OCI-LY1 (cell line): ENCODE measurements around the gene DNAH8.

ENCODE experiments used
- H2AFZ ChIP-seq: fragments of 200-600 bp; sonication (generic), shearing (Covaris generic); 2 replicates; pipeline ENCODE4 v1.6.0; 2014; ENCODE audit warnings: antibody characterized with exemption, mild to moderate bottlenecking, low read length
- H3F3A ChIP-seq: fragments of 200-600 bp; sonication (generic), shearing (Covaris generic); 2 replicates; pipeline ENCODE4 v1.6.0; 2014; ENCODE audit warnings: mild to moderate bottlenecking, antibody characterized with exemption, low read length, moderate library complexity; ENCODE audit not compliant: insufficient read depth
- H3K27ac ChIP-seq: fragments of 200-600 bp; sonication (generic); 2 replicates; pipeline ENCODE4 v1.5.1; 2014; ENCODE audit warnings: low read length, mixed run types, mild to moderate bottlenecking, low read depth; ENCODE audit not compliant: poor library complexity, severe bottlenecking
- H3K27me3 ChIP-seq: fragments of 200-600 bp; sonication (generic); 2 replicates; pipeline ENCODE4 v1.6.0; 2014; ENCODE audit warnings: antibody characterized with exemption, mild to moderate bottlenecking, low read length, moderate library complexity; ENCODE audit not compliant: insufficient read depth
- H3K36me3 ChIP-seq: fragments of 200-600 bp; sonication (generic); 2 replicates; pipeline ENCODE4 v1.6.1; 2014; ENCODE audit warnings: mild to moderate bottlenecking, antibody characterized with exemption, low read length, moderate library complexity, mixed read lengths; ENCODE audit not compliant: insufficient read depth
- H3K4me1 ChIP-seq: fragments of 200-600 bp; sonication (generic); 2 replicates; pipeline ENCODE4 v1.5.1; 2014; ENCODE audit warnings: mild to moderate bottlenecking, low read length, moderate library complexity; ENCODE audit not compliant: insufficient read depth, severe bottlenecking
- H3K4me2 ChIP-seq: fragments of 200-600 bp; sonication (generic), shearing (Covaris generic); 2 replicates; pipeline ENCODE4 v1.6.1; 2014; ENCODE audit warnings: low read length
- H3K4me3 ChIP-seq: fragments of 200-600 bp; sonication (generic); 2 replicates; pipeline ENCODE4 v1.5.1; 2014; ENCODE audit warnings: low read length, low read depth, mild to moderate bottlenecking, mixed read lengths; ENCODE audit not compliant: poor library complexity, severe bottlenecking
- H3K79me2 ChIP-seq: fragments of 200-600 bp; shearing (Covaris generic); 2 replicates; pipeline ENCODE4 v1.6.1; 2016; ENCODE audit warnings: mixed run types, low read length, mixed read lengths; ENCODE audit not compliant: insufficient read depth
- H3K9ac ChIP-seq: fragments of 200-600 bp; sonication (generic), shearing (Covaris generic); 2 replicates; pipeline ENCODE4 v1.6.1; 2014; ENCODE audit warnings: mild to moderate bottlenecking, low read length, mixed read lengths
- H3K9me2 ChIP-seq: fragments of 200-600 bp; sonication (generic), shearing (Covaris generic); 2 replicates; pipeline ENCODE4 v1.6.1; 2014; ENCODE audit warnings: low read depth, mild to moderate bottlenecking, low read length, mixed read lengths
- H3K9me3 ChIP-seq: fragments of 200-600 bp; shearing (Covaris generic); 2 replicates; pipeline ENCODE4 v1.6.1; 2014; ENCODE audit warnings: low read length, mixed read lengths
- H4K20me1 ChIP-seq: fragments of 200-600 bp; sonication (generic), shearing (Covaris generic); 2 replicates; pipeline ENCODE4 v1.6.0; 2016; ENCODE audit warnings: mild to moderate bottlenecking, low read length; ENCODE audit not compliant: insufficient read depth
- EZH2 ChIP-seq: fragments of 200-600 bp; sonication (generic), shearing (Covaris generic); IDR thresholded peaks from 2 replicates; pipeline ENCODE4 v1.8.0; 2017; ENCODE audit warnings: borderline replicate concordance, mixed run types, mild to moderate bottlenecking, antibody characterized with exemption, low read length, moderate library complexity, mixed read lengths
- TF ChIP-seq, protein P1 (sequence below): fragments of 200-600 bp; sonication (generic), shearing (Covaris generic); IDR thresholded peaks from 2 replicates; pipeline ENCODE4 v1.5.1; 2017; ENCODE audit warnings: mild to moderate bottlenecking, antibody characterized with exemption, low read length, moderate library complexity, mixed read lengths

Gene DNAH8

DNA sequence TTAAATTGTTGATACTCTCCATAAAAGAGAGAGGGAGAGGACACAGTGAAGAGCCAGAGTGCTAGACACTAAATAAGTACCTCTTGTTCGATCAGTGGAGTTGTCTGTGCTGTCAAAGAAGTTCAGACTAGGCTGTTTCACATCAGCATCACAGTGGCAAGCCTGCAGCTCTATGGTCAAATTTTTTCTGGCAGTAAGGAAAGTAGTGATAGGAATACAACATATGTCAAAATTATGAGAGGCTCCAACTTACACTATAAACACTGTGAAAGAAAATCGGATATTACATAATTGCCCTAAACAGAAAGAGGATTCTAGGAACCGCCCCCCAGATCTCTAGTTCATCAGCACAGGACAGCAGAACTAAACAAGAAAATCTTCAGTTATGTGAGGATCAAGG, 23.1 kb downstream of the DNAH8 start:
- no peak overlapping the region for H3K9ac ChIP-seq
- TF ChIP-seq EZH2, result no peak
- TF ChIP-seq, protein P1, sequence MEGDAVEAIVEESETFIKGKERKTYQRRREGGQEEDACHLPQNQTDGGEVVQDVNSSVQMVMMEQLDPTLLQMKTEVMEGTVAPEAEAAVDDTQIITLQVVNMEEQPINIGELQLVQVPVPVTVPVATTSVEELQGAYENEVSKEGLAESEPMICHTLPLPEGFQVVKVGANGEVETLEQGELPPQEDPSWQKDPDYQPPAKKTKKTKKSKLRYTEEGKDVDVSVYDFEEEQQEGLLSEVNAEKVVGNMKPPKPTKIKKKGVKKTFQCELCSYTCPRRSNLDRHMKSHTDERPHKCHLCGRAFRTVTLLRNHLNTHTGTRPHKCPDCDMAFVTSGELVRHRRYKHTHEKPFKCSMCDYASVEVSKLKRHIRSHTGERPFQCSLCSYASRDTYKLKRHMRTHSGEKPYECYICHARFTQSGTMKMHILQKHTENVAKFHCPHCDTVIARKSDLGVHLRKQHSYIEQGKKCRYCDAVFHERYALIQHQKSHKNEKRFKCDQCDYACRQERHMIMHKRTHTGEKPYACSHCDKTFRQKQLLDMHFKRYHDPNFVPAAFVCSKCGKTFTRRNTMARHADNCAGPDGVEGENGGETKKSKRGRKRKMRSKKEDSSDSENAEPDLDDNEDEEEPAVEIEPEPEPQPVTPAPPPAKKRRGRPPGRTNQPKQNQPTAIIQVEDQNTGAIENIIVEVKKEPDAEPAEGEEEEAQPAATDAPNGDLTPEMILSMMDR, result no peak
- no peaks in the 10 kb centered on the region for H3F3A ChIP-seq
- H3K4me1 ChIP-seq, result no peaks in the 10 kb centered on the region
- H2AFZ ChIP-seq, result no peak overlapping the region
- no peak overlapping the region for H3K4me3 ChIP-seq
- no peaks in the 10 kb centered on the region for H3K9me2 ChIP-seq
- H3K9me3 ChIP-seq, result no peaks in the 10 kb centered on the region
- H3K27ac ChIP-seq, result no peak overlapping the region
- H4K20me1 ChIP-seq, result no peaks in the 10 kb centered on the region
- H3K79me2 ChIP-seq, result no peaks in the 10 kb centered on the region
- H3K4me2 ChIP-seq, result no peak overlapping the region
- no peaks in the 10 kb centered on the region for H3K36me3 ChIP-seq
- H3K27me3 ChIP-seq, result no peaks in the 10 kb centered on the region

DNA sequence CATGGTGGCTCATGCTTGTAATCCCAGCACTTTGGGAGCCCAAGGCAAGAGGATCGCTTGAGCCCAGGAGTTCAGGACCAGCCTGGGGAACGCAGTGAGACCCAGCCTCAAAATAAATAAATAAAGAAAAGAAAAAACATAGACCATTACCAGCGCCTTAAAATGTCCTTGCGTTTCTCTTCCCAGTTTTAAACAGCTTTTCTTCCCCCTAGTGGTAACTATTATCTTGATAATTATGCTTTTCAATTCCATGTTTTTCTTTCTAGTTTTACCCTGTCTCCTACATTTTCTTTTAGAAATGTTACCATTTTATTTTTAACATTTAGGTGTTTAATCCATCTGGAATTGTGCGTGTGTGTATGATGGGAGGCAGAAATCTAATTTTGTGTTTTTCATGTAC, 24.4 kb downstream of the DNAH8 start:
- Histone ChIP-seq H3K4me2 (no peak overlapping the region), H4K20me1 (no peaks in the 10 kb centered on the region), H2AFZ (no peak overlapping the region)

DNA sequence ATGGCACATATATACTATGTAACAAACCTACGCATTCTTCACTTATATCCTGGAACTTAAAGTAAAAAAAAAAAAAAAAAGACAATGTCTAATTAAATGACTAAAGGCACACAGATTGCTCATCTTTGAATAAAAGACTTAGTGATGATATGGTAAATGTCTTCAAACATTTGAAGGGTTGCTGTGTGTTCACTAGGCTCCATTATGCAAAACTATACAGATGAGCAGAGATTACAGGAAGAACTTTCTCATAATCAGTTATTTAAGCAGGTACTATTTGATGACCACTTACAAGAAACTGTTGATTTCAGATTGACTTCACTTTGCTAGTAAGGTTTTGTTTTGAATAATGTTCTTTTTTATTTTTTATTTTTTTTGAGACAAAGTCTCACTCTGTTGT, 34.4 kb downstream of the DNAH8 start:
- Histone ChIP-seq H3K9me2 (no peaks in the 10 kb centered on the region), H3K27me3 (no peaks in the 10 kb centered on the region), H3K4me2 (no peak overlapping the region), H2AFZ (no peak overlapping the region), H4K20me1 (no peaks in the 10 kb centered on the region), H3K9ac (no peak overlapping the region), H3K36me3 (no peaks in the 10 kb centered on the region), H3K4me1 (no peaks in the 10 kb centered on the region), H3K27ac (no peak overlapping the region), H3K9me3 (no peaks in the 10 kb centered on the region), H3K4me3 (no peak overlapping the region), H3F3A (no peaks in the 10 kb centered on the region), H3K79me2 (no peaks in the 10 kb centered on the region)
- TF ChIP-seq EZH2, result no peak
- TF ChIP-seq, protein P1, result no peak

More for the DNA sequence above, 24.4 kb downstream of the DNAH8 start:
- Histone ChIP-seq H3F3A (no peaks in the 10 kb centered on the region), H3K27ac (no peak overlapping the region), H3K36me3 (no peaks in the 10 kb centered on the region), H3K9me3 (no peaks in the 10 kb centered on the region), H3K9me2 (no peaks in the 10 kb centered on the region), H3K79me2 (no peaks in the 10 kb centered on the region), H3K4me3 (no peak overlapping the region), H3K4me1 (no peaks in the 10 kb centered on the region), H3K9ac (no peak overlapping the region; the same call in 1 of the 2 replicates), H3K27me3 (no peaks in the 10 kb centered on the region)
- TF ChIP-seq, protein P1, result peak; percentile 26; the same call in 1 of the 2 replicates
- no peak for TF ChIP-seq EZH2
